HUES48 (cell line): Measurements from ENCODE around the gene ADAMTSL3.

Experiments used
- H3K27ac ChIP-seq: one replicate; pipeline ENCODE4 v1.7.0; 2013; ENCODE audit warnings: low read depth, low read length, inconsistent platforms
- H3K27me3 ChIP-seq: 2 replicates; pipeline ENCODE4 v1.6.1; 2013; ENCODE audit warnings: mild to moderate bottlenecking, low read length; ENCODE audit not compliant: control insufficient read depth, insufficient read depth
- H3K36me3 ChIP-seq: 2 replicates; pipeline ENCODE4 v1.6.1; 2013; ENCODE audit warnings: low read length; ENCODE audit not compliant: control insufficient read depth, insufficient read depth
- H3K4me1 ChIP-seq: 2 replicates; pipeline ENCODE4 v1.6.1; 2013; ENCODE audit warnings: mild to moderate bottlenecking, low read length; ENCODE audit not compliant: control insufficient read depth, insufficient read depth
- H3K4me3 ChIP-seq: 2 replicates; pipeline ENCODE4 v1.5.1; 2013; ENCODE audit warnings: mild to moderate bottlenecking, low read depth, low read length
- H3K9ac ChIP-seq: 2 replicates; pipeline ENCODE4 v1.6.1; 2013; ENCODE audit warnings: mild to moderate bottlenecking, low read depth, low read length, moderate library complexity
- H3K9me3 ChIP-seq: 2 replicates; pipeline ENCODE4 v1.6.1; 2013; ENCODE audit warnings: low read length; ENCODE audit not compliant: control insufficient read depth, insufficient read depth

ADAMTSL3 gene

DNA sequence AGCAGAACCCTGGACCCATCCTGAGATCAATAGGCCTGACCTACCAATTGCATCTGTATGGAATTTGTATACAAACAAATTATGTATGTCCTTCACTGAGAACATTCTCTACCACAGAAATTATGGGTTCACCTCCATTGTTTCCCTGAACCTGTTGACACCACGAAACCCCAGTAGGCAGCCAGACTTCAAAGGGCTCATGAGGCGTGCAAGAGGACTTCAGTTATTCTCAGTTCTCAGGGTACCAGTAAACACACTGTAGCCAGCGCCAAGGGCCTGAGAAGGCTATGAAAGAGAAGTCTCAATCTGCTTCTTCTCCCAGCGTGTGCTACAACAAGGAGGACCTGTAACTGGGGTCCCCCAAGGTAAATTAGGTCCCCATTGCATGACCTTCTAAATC, 326.7 kb downstream of the ADAMTSL3 start:
- H3K27ac ChIP-seq = no peak overlapping the region
- no peak overlapping the region for H3K4me3 ChIP-seq
- peaks cover 18% of the 10 kb centered on the region for H3K9me3 ChIP-seq
- H3K4me1 ChIP-seq = peaks cover 4% of the 10 kb centered on the region; the same call in 1 of the 2 replicates
- no peaks in the 10 kb centered on the region for H3K27me3 ChIP-seq
- no peaks in the 10 kb centered on the region for H3K36me3 ChIP-seq
- H3K9ac ChIP-seq = no peak overlapping the region

DNA sequence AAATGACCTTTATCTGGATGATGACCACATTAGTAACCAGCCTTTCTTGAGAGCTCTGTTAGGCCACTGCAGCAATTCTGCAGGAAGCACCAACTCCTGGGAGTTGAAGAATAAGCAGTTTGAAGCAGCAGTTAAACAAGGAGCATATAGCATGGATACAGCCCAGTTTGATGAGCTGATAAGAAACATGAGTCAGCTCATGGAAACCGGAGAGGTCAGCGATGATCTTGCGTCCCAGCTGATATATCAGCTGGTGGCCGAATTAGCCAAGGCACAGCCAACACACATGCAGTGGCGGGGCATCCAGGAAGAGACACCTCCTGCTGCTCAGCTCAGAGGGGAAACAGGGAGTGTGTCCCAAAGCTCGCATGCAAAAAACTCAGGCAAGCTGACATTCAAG, 328.8 kb downstream of the ADAMTSL3 start:
- Histone ChIP-seq H3K27me3 (no peaks in the 10 kb centered on the region), H3K4me3 (no peak overlapping the region), H3K4me1 (peaks cover 4% of the 10 kb centered on the region; the same call in 1 of the 2 replicates), H3K9ac (no peak overlapping the region), H3K9me3 (peaks cover 3% of the 10 kb centered on the region; the same call in 1 of the 2 replicates), H3K27ac (no peak overlapping the region), H3K36me3 (no peaks in the 10 kb centered on the region)

DNA sequence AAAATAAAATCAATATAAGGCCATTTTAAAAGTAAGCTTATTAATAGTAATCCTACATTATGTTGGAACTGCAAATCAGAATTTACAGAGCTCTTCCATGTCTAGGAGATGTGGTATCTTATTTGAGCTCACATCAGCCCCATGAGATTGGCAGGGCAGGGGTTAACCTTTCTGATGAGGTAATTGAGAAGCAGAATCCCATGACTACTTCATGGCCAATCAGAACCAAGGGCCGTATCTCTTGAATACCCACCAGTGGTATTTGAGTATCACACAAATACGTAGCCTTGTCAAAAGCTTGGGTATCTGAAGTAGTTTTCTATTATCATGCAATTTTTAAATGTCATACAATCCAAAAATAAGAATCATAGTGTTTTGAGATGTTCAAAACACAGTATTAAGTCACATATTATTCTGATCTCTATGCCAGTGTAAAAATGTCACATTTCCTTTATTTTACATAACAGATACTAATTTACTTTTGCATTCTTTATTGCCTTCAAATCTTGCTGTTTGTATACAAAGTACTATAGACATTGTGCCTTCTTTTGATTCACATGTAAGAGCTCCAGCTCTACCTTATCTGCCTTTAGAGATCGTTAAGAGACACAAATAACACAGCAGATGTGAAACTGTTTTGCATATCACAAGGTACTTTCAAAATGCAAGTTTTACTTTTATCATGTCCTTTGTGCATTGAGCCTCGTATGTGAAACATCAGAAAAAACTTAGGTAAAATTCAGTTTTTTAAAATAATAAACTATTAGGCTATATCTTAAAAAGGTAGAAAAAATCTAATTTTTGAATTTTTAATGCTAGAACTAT, 329.9 kb downstream of the ADAMTSL3 start:
- no peak overlapping the region for H3K9ac ChIP-seq
- H3K27me3 ChIP-seq = no peaks in the 10 kb centered on the region
- no peak overlapping the region for H3K27ac ChIP-seq
- H3K4me1 ChIP-seq = peaks cover 7% of the 10 kb centered on the region; the same call in 1 of the 2 replicates
- H3K36me3 ChIP-seq = no peaks in the 10 kb centered on the region
- no peak overlapping the region for H3K4me3 ChIP-seq
- no peaks in the 10 kb centered on the region for H3K9me3 ChIP-seq

DNA sequence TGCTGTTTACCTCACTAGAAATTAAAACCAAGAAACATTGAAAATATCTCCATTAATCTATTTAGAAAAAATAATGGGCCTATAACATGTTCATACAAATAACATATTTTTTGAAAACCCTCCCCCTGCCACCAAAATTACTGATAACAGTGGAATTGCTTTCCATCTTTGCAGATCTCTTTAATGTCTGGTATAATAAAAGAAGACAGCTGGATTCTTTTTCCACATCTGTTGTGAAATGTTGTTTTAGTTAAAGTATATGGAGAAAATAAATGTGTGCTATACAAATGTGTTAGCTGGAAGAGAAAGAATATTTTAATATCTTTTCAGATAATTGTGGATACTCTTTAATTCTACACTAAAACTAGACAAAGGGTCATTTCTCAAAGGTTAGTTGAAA, 330.7 kb downstream of the ADAMTSL3 start:
- H3K27me3 ChIP-seq = no peaks in the 10 kb centered on the region
- peaks cover 7% of the 10 kb centered on the region; the same call in 1 of the 2 replicates for H3K4me1 ChIP-seq
- H3K27ac ChIP-seq = no peak overlapping the region
- no peaks in the 10 kb centered on the region for H3K9me3 ChIP-seq
- H3K36me3 ChIP-seq = no peaks in the 10 kb centered on the region
- no peak overlapping the region for H3K9ac ChIP-seq
- no peak overlapping the region for H3K4me3 ChIP-seq

DNA sequence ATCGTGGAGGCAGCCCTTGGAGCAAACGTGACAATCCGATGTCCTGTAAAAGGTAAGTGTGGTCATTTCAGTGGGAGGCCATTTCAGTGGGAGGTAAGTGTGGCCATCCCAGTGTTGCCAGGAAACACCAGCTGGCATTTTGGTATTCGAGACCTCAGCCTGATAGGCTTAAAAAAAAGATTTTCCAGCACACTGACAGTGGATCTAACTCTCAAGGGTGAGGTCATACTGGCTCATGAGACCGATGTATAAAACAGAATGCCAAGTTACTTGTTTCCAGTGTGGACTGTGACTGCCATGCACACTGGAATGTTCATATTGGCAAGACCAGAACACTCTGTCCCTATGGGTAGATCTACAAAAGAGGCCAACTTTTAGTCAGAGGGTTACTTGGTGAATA, 337.2 kb downstream of the ADAMTSL3 start:
- no peaks in the 10 kb centered on the region for H3K27me3 ChIP-seq
- no peaks in the 10 kb centered on the region for H3K36me3 ChIP-seq
- H3K27ac ChIP-seq = no peak overlapping the region
- no peaks in the 10 kb centered on the region for H3K9me3 ChIP-seq
- H3K4me1 ChIP-seq = 0 out of 2 replicates have a peak, but pooled peaks cover 3% of the 10 kb centered on the region
- H3K9ac ChIP-seq = no peak overlapping the region
- no peak overlapping the region for H3K4me3 ChIP-seq

DNA sequence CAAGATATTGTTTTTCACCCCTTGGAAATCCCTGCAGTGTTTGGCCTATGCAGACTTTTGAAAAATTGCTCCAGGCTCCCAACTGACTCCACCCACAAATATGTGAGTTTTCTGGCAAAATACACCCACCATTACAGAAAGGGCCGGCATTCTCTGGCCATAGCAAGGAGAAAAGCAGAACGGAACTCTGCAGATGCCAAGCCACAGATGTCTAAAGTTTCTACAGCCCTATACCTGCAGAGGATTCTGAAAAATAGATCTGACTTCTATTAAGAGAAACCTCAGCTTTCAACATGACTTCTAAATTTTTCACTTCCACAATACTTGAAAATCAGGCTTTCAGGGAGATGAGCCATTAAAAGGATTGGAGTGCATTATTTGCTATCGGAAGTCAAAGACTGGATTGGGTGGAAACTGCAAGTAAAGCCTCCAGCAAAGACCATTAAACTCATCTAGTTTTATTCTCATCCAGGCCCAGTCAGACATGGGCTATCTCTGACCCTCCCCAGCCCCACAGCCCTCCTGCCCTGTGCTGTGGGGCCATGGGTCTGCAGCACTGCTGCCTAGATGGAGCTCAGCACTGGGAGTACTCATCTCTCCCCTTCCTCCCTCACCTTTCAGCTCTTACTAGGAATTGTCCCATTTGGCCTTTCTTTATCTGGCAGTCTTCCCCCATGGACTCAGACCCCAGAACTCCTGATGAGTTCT, 338.6 kb downstream of the ADAMTSL3 start:
- H3K9ac ChIP-seq = no peak overlapping the region
- no peak overlapping the region for H3K4me3 ChIP-seq

DNA sequence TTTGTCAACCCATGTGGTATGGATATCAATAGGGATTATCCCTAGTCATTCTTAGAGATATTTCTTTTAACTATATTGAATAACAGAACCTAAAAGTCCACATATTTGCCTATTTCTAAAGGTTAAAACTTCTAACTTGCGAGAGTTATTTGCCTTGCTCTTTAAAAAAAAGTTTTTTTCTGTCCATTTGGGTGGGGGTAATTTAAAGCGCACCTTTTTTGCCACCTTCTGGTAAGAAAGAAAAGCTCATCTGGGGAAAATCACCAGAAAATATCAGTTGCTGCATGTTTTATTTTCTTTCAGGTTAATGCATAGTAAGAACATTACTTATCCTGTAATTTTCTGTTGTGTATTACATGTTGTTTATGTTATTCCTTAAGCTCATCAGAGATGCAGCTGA, 339.7 kb downstream of the ADAMTSL3 start:
- H3K4me3 ChIP-seq = no peak overlapping the region
- no peaks in the 10 kb centered on the region for H3K4me1 ChIP-seq
- no peak overlapping the region for H3K9ac ChIP-seq
- no peak overlapping the region for H3K27ac ChIP-seq
- H3K9me3 ChIP-seq = no peaks in the 10 kb centered on the region
- H3K36me3 ChIP-seq = no peaks in the 10 kb centered on the region
- no peaks in the 10 kb centered on the region for H3K27me3 ChIP-seq

More for the DNA sequence above, 338.6 kb downstream of the ADAMTSL3 start:
- Histone ChIP-seq H3K27ac (no peak overlapping the region), H3K4me1 (0 out of 2 replicates have a peak, but pooled peaks cover 3% of the 10 kb centered on the region), H3K27me3 (no peaks in the 10 kb centered on the region), H3K9me3 (no peaks in the 10 kb centered on the region), H3K36me3 (no peaks in the 10 kb centered on the region)

DNA sequence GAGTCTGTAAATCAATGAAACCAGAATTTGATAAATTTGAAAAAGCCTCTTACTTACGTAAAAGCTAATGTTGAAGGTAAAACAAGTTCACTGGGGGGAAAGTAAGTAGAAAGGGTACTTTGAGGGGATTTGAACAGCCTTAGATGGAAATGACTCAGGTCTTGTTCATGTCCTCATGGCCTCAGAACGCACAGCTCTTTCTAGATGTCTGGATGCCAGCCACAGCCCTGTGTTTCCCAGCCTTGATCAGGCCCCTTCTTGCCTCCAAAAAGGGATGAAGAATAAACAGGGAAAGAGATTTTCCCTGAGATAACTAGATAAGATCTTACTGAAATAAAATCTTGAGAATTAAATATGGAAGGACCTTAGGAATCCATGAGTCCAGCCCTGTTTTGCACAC, 344.6 kb downstream of the ADAMTSL3 start:
- H3K27me3 ChIP-seq = no peaks in the 10 kb centered on the region
- H3K4me3 ChIP-seq = no peak overlapping the region
- H3K36me3 ChIP-seq = no peaks in the 10 kb centered on the region
- H3K9ac ChIP-seq = no peak overlapping the region
- no peak overlapping the region for H3K27ac ChIP-seq
- H3K9me3 ChIP-seq = no peaks in the 10 kb centered on the region
- H3K4me1 ChIP-seq = no peaks in the 10 kb centered on the region

DNA sequence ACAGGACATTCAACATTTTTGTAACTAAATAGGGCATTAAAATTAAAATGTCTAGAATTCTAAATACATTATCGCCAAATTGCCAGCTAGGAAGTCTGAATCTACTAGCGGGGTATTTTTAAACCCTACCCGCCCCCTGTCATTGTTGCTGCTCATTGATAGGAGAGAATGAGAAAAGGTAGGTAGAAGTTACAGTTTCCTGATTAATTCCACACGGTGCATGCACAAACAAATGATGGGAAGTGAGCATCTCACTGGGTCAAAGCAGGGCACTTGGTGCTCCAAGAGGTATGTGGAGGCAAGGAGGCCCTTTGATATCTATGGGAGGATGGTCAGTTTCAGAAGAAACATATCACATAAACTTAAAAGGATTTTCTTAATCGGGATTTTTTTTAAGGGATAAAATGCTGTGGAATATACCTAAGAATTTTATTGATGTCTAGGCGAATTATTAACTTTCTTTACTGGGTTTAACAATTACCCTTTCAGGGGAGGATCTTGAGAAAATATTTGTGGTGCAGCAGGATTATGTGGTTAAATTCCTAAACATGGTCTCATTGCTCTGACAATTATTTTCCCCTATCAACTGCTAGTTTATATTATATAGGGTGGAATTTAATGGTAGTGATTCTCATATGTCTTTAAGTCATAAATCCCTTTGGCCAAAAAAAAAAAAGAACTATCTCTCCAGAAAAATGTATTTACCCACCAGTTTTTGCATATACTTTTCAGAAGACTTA, 345.6 kb downstream of the ADAMTSL3 start:
- H3K9me3 ChIP-seq = no peaks in the 10 kb centered on the region
- no peaks in the 10 kb centered on the region for H3K27me3 ChIP-seq
- H3K27ac ChIP-seq = no peak overlapping the region
- H3K4me1 ChIP-seq = no peaks in the 10 kb centered on the region
- no peak overlapping the region for H3K9ac ChIP-seq
- H3K4me3 ChIP-seq = no peak overlapping the region
- no peaks in the 10 kb centered on the region for H3K36me3 ChIP-seq

DNA sequence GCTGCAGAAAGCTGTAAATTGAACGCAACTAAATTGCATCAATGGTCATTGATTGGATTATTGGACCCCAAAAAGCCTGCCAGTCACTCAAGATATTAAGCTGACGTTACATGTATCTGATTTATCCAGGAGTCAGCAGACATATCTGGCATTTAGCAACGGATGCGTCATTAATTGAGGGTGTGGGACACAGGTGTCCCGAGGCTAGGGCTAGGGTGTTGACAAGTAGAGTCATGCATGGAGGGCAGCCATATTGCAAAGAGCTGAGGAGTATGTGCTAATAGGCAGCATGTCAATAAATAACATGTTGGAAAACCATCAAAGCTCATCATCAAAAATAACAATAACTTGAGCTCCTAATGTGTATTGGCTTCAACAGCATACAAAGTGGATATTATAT, 347.1 kb downstream of the ADAMTSL3 start:
- Histone ChIP-seq H3K4me1 (no peaks in the 10 kb centered on the region), H3K27me3 (no peaks in the 10 kb centered on the region), H3K9me3 (no peaks in the 10 kb centered on the region), H3K4me3 (no peak overlapping the region), H3K9ac (no peak overlapping the region), H3K36me3 (no peaks in the 10 kb centered on the region), H3K27ac (no peak overlapping the region)
